Activated CD8-positive, alpha-beta memory T cell treated with anti-CD3 and anti-CD28 coated beads, Interleukin-2, amount 50 U/mL, for 24 hours (primary cell): ENCODE data around the gene SLC30A9.

Source experiments
- DNase-seq: peaks from one replicate; pipeline ENCODE4 v3.0.0-alpha.2; 2020; ENCODE audit errors: extremely low read depth

SLC30A9 gene

GRCh38 chr4:41999321-41999720 is 9.0 kb downstream of the SLC30A9 start:
- no peak for DNase-seq

GRCh38 chr4:42008011-42008786 is 17.9 kb downstream of the SLC30A9 start:
- no peak for DNase-seq

GRCh38 chr4:42015438-42015837 is 25.1 kb downstream of the SLC30A9 start:
- DNase-seq: no peak

- DNase-seq: no peak
Observed at GRCh38 chr4:42018451-42018850, 28.1 kb downstream of the SLC30A9 start.

- no peak for DNase-seq
Observed at GRCh38 chr4:42048394-42048793, 58.1 kb downstream of the SLC30A9 start.

- no peak for DNase-seq
Observed at GRCh38 chr4:42050516-42051249, 60.4 kb downstream of the SLC30A9 start.

- DNase-seq: no peak
Observed at GRCh38 chr4:42066402-42066801, 76.1 kb downstream of the SLC30A9 start.

GRCh38 chr4:42067264-42067663 is 76.9 kb downstream of the SLC30A9 start:
- DNase-seq: no peak

- DNase-seq: no peak
Observed at GRCh38 chr4:42070463-42070862, 80.1 kb downstream of the SLC30A9 start.

- DNase-seq: no peak
Observed at GRCh38 chr4:42074294-42074693, 84.0 kb downstream of the SLC30A9 start.

- no peak for DNase-seq
Observed at GRCh38 chr4:42078184-42078801, 88.0 kb downstream of the SLC30A9 start.

GRCh38 chr4:42080306-42080705 is 90.0 kb downstream of the SLC30A9 start:
- DNase-seq: no peak

- DNase-seq: no peak
Observed at GRCh38 chr4:42083816-42084215, 93.5 kb downstream of the SLC30A9 start.

- DNase-seq: no peak
Observed at GRCh38 chr4:42088386-42088785, 98.1 kb downstream of the SLC30A9 start.

- DNase-seq: no peak
Observed at GRCh38 chr4:42101446-42101975, 111.2 kb downstream of the SLC30A9 start.

GRCh38 chr4:42104521-42104920 is 114.2 kb downstream of the SLC30A9 start:
- no peak for DNase-seq

- no peak for DNase-seq
Observed at GRCh38 chr4:42112846-42113245, 122.5 kb downstream of the SLC30A9 start.

- DNase-seq: no peak
Observed at GRCh38 chr4:42119886-42120285, 129.6 kb downstream of the SLC30A9 start.

GRCh38 chr4:42122237-42122636 is 131.9 kb downstream of the SLC30A9 start:
- DNase-seq: no peak

- no peak for DNase-seq
Observed at GRCh38 chr4:42123071-42123644, 132.8 kb downstream of the SLC30A9 start.

- DNase-seq: no peak
Observed at GRCh38 chr4:42132099-42132498, 141.8 kb downstream of the SLC30A9 start.

GRCh38 chr4:42133006-42133405 is 142.7 kb downstream of the SLC30A9 start:
- DNase-seq: no peak
